ENCODE measurements around the gene RALGPS2.

The RALGPS2 gene

GRCh38 chr1:178961868-178962267 is 236.8 kb downstream of the RALGPS2 start:
- H3F3A ChIP-seq (ENCODE audit: insufficient read depth) = no peaks in the 10 kb centered on the region
- no peak overlapping the region for H3K27ac ChIP-seq (ENCODE audit: low read depth, low read length)
- no peak overlapping the region for H2AFZ ChIP-seq (ENCODE audit: low read depth, low read length, severe bottlenecking)
- no peaks in the 10 kb centered on the region for H3K9me2 ChIP-seq (replicated peaks; ENCODE audit: insufficient read depth, low read length)
- no peak for TF ChIP-seq EZH2phosphoT487 (conservative IDR thresholded peaks at IDR 0.05; ENCODE audit: low read length)
- TF ChIP-seq CTCF (IDR thresholded peaks at IDR 0.05; ENCODE audit: insufficient read depth, low read length, poor library complexity, severe bottlenecking) = no peak
- no peak overlapping the region for H3K4me2 ChIP-seq (ENCODE audit: low read depth, low read length, poor library complexity, severe bottlenecking)
- H3K9ac ChIP-seq (ENCODE audit: low read length) = no peak overlapping the region
- no peaks in the 10 kb centered on the region for H3K79me2 ChIP-seq (ENCODE audit: insufficient read depth, low read length)
- no peak overlapping the region for H3K4me3 ChIP-seq (ENCODE audit: insufficient read depth, low read length, poor library complexity, severe bottlenecking)
- H3K9me3 ChIP-seq (ENCODE audit: insufficient read depth, low read length) = no peaks in the 10 kb centered on the region
- no peaks in the 10 kb centered on the region for H3K27me3 ChIP-seq (ENCODE audit: low read length)
- H4K20me1 ChIP-seq (ENCODE audit: low read depth, low read length) = no peaks in the 10 kb centered on the region
- no peaks in the 10 kb centered on the region for H3K36me3 ChIP-seq (ENCODE audit: low read length)

- H3K27ac ChIP-seq (ENCODE audit: low read depth, low read length) = no peak overlapping the region
- H3K27me3 ChIP-seq (ENCODE audit: low read length) = no peaks in the 10 kb centered on the region
- no peak overlapping the region for H2AFZ ChIP-seq (ENCODE audit: low read depth, low read length, severe bottlenecking)
- no peaks in the 10 kb centered on the region for H3K9me3 ChIP-seq (ENCODE audit: insufficient read depth, low read length)
- H3K9me2 ChIP-seq (replicated peaks; ENCODE audit: insufficient read depth, low read length) = no peaks in the 10 kb centered on the region
- H3K36me3 ChIP-seq (ENCODE audit: low read length) = no peaks in the 10 kb centered on the region
- no peak for TF ChIP-seq CTCF (IDR thresholded peaks at IDR 0.05; ENCODE audit: insufficient read depth, low read length, poor library complexity, severe bottlenecking)
- no peaks in the 10 kb centered on the region for H3K79me2 ChIP-seq (ENCODE audit: insufficient read depth, low read length)
- H3K9ac ChIP-seq (ENCODE audit: low read length) = no peak overlapping the region
- H3F3A ChIP-seq (ENCODE audit: insufficient read depth) = no peaks in the 10 kb centered on the region
- no peak overlapping the region for H3K4me3 ChIP-seq (ENCODE audit: insufficient read depth, low read length, poor library complexity, severe bottlenecking)
- no peak overlapping the region for H3K4me2 ChIP-seq (ENCODE audit: low read depth, low read length, poor library complexity, severe bottlenecking)
- no peaks in the 10 kb centered on the region for H4K20me1 ChIP-seq (ENCODE audit: low read depth, low read length)
These were observed 238.0 kb downstream of the RALGPS2 start for GRCh38 chr1:178962853-178963711.

GRCh38 chr1:178964469-178965330 is 239.7 kb downstream of the RALGPS2 start:
- no peaks in the 10 kb centered on the region for H3K9me2 ChIP-seq (replicated peaks; ENCODE audit: insufficient read depth, low read length)
- TF ChIP-seq EZH2phosphoT487 (conservative IDR thresholded peaks at IDR 0.05; ENCODE audit: low read length) = no peak
- TF ChIP-seq CTCF (IDR thresholded peaks at IDR 0.05; ENCODE audit: insufficient read depth, low read length, poor library complexity, severe bottlenecking) = no peak
- no peaks in the 10 kb centered on the region for H3K27me3 ChIP-seq (ENCODE audit: low read length)
- no peak overlapping the region for H2AFZ ChIP-seq (ENCODE audit: low read depth, low read length, severe bottlenecking)
- H3K36me3 ChIP-seq (ENCODE audit: low read length) = no peaks in the 10 kb centered on the region
- no peaks in the 10 kb centered on the region for H4K20me1 ChIP-seq (ENCODE audit: low read depth, low read length)
- no peaks in the 10 kb centered on the region for H3K79me2 ChIP-seq (ENCODE audit: insufficient read depth, low read length)
- H3K27ac ChIP-seq (ENCODE audit: low read depth, low read length) = no peak overlapping the region
- H3K4me3 ChIP-seq (ENCODE audit: insufficient read depth, low read length, poor library complexity, severe bottlenecking) = no peak overlapping the region
- no peaks in the 10 kb centered on the region for H3F3A ChIP-seq (ENCODE audit: insufficient read depth)
- no peaks in the 10 kb centered on the region for H3K9me3 ChIP-seq (ENCODE audit: insufficient read depth, low read length)
- H3K4me2 ChIP-seq (ENCODE audit: low read depth, low read length, poor library complexity, severe bottlenecking) = no peak overlapping the region
- no peak overlapping the region for H3K9ac ChIP-seq (ENCODE audit: low read length)

Measured in SU-DHL-6 (cell line).